Endothelial cell (in vitro differentiated cells): Measurements from ENCODE around the gene BMPR1B. TPM values are rescaled to one million over a fixed set of nuclear protein-coding genes. Genes with fewer than 3 reads are reported as not detected.

Source experiments
- DNase-seq: peaks from one replicate; pipeline ENCODE4 v3.0.0; 2021; ENCODE audit warnings: low spot score
- H3K27ac Mint-ChIP-seq: one replicate; pipeline ENCODE4 v1.8.0; 2021; ENCODE audit warnings: mixed read lengths, inconsistent platforms; ENCODE audit not compliant: unreplicated experiment
- H3K27me3 Mint-ChIP-seq: one replicate; pipeline ENCODE4 v1.8.0; 2021; ENCODE audit warnings: mild to moderate bottlenecking, moderate library complexity, mixed read lengths, inconsistent platforms; ENCODE audit not compliant: unreplicated experiment
- H3K36me3 Mint-ChIP-seq: one replicate; pipeline ENCODE4 v1.8.0; 2021; ENCODE audit warnings: mild to moderate bottlenecking, low read depth, mixed read lengths, inconsistent platforms; ENCODE audit not compliant: unreplicated experiment
- H3K4me1 Mint-ChIP-seq: one replicate; pipeline ENCODE4 v1.8.0; 2021; ENCODE audit warnings: mild to moderate bottlenecking, mixed read lengths, inconsistent platforms; ENCODE audit not compliant: unreplicated experiment
- H3K4me3 Mint-ChIP-seq: one replicate; pipeline ENCODE4 v1.8.0; 2021; ENCODE audit warnings: mild to moderate bottlenecking, mixed read lengths, inconsistent platforms; ENCODE audit not compliant: unreplicated experiment
- H3K9me3 Mint-ChIP-seq: one replicate; pipeline ENCODE4 v1.8.0; 2021; ENCODE audit warnings: mixed read lengths, inconsistent platforms; ENCODE audit not compliant: unreplicated experiment
- total RNA-seq: library from RNA; stranded (reverse); fragmentation: NEBNext Ultra II Directional; extraction: Animal tissue kit (Norgen Biotek cat#: 25700); gene quantifications from one replicate; pipeline ENCODE4 v1.2.1, GENCODE V29; 2021; ENCODE audit not compliant: unreplicated experiment
- TF ChIP-seq, protein P1 (sequence below): fragments of 200-600 bp; sonication (generic); IDR thresholded peaks from one replicate; pipeline ENCODE4 v1.5.0; 2021; ENCODE audit warnings: antibody characterized with exemption; ENCODE audit not compliant: unreplicated experiment

Gene BMPR1B
- total RNA-seq, 1 donor from 2014 or later, result 5.4 TPM

DNA sequence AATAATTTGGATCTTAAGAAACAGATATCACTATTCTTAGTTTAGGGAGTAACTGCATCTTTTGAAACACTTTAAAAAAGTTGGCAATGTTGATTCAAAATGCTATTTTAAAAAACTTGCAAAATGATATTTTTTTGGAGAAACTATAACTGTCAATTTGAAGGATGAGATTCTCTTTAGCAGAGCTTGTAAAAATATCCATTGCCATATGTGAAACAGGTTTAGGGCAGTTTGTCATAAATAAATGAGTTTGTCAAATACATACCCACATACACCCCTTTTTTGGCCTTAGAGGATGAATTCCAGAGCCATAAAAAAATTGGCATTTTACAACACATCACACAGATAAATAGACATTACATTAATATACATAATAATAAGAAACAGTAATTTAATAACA, 174.6 kb downstream of the BMPR1B start:
- Mint-ChIP-seq H3K9me3 (no peaks in the 10 kb centered on the region), H3K4me1 (peaks cover 4% of the 10 kb centered on the region), H3K27ac (no peak overlapping the region), H3K4me3 (no peak overlapping the region), H3K27me3 (no peaks in the 10 kb centered on the region), H3K36me3 (no peaks in the 10 kb centered on the region)
- no peak for DNase-seq
- TF ChIP-seq, protein P1, sequence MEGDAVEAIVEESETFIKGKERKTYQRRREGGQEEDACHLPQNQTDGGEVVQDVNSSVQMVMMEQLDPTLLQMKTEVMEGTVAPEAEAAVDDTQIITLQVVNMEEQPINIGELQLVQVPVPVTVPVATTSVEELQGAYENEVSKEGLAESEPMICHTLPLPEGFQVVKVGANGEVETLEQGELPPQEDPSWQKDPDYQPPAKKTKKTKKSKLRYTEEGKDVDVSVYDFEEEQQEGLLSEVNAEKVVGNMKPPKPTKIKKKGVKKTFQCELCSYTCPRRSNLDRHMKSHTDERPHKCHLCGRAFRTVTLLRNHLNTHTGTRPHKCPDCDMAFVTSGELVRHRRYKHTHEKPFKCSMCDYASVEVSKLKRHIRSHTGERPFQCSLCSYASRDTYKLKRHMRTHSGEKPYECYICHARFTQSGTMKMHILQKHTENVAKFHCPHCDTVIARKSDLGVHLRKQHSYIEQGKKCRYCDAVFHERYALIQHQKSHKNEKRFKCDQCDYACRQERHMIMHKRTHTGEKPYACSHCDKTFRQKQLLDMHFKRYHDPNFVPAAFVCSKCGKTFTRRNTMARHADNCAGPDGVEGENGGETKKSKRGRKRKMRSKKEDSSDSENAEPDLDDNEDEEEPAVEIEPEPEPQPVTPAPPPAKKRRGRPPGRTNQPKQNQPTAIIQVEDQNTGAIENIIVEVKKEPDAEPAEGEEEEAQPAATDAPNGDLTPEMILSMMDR, result no peak

DNA sequence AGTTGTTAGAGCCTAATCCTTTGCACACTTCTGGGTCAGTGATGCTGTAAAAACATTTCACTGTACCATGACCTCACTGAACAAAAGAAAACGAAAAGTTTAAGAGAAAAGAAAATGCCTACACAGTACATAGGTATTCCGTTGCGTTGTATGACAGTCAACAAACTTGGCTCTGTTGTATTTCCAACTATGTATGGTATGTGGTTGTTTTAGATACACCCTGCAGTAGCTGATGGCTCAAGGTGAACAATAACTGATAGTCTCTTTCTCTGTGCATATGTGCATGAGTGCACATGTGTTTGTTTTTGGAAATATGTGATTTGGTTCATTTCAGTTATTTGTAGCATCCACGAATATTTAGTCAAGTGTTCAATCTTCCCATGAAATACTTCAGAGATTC, 176.0 kb downstream of the BMPR1B start:
- Mint-ChIP-seq H3K4me1 (peaks cover 4% of the 10 kb centered on the region), H3K4me3 (no peak overlapping the region), H3K27ac (no peak overlapping the region), H3K27me3 (no peaks in the 10 kb centered on the region), H3K9me3 (no peaks in the 10 kb centered on the region), H3K36me3 (no peaks in the 10 kb centered on the region)
- TF ChIP-seq, protein P1, result no peak
- no peak for DNase-seq

DNA sequence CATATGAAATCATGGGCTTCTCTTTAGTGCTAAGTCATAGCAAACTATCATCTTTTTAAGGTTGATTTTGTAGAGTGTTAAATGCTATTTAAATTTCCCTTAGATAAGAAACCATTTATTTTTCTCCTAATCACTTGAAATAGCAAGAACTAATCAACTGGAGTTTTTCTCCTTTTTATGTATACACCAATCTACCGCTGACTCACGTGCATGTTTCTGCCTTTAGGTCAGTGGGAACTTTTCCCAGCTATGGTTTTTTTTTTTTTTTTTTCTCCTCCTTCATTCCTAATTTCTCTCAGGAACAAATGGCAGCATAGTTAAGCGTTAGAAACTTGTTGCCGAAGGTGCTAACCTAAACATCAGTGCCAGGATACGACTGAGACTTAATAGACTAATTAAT, 176.4 kb downstream of the BMPR1B start:
- Mint-ChIP-seq H3K4me1 (peaks cover 4% of the 10 kb centered on the region), H3K9me3 (no peaks in the 10 kb centered on the region), H3K36me3 (no peaks in the 10 kb centered on the region), H3K4me3 (no peak overlapping the region), H3K27ac (no peak overlapping the region), H3K27me3 (no peaks in the 10 kb centered on the region)
- DNase-seq, result no peak
- TF ChIP-seq, protein P1, result no peak

DNA sequence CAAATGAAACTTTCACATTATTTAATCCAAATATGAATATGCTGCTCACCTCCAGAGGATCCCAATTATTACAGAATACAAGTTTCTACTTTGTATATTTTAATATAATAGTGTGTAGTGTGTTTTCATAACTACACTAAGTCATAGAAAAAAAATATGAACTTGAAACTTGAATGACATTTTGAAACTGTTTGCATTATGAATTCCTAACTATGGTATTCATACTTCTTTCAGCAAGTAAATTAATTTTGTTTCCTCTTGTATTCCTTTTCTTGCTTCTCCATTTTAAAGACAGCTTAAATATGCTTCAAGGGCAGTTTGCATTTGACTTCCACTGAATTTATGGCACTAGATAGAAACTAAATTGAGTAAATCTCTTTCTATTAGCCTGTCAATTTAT, 177.1 kb downstream of the BMPR1B start:
- H3K27me3 Mint-ChIP-seq, result no peaks in the 10 kb centered on the region
- TF ChIP-seq, protein P1, result no peak
- no peak for DNase-seq
- H3K9me3 Mint-ChIP-seq, result no peaks in the 10 kb centered on the region
- no peaks in the 10 kb centered on the region for H3K36me3 Mint-ChIP-seq
- H3K4me3 Mint-ChIP-seq, result no peak overlapping the region
- H3K27ac Mint-ChIP-seq, result no peak overlapping the region
- no peaks in the 10 kb centered on the region for H3K4me1 Mint-ChIP-seq

DNA sequence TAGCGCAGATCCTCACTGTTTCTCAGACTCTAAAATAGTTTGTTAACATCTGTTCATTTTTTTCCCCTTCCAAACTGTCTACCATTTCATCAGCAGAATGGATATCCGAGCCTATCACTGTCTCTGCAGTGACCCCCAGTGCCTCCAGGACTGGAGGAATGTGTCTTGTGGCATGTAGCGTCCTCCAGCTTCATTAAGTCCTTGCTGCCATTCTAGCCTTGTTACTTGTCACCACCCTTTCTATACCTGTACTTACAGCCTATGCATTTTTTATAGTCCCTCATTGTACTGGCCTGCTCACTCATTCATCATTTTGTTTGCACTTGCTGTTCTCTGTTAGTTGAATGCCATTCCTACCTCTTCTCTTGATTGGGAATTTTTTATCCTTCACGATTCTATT, 179.1 kb downstream of the BMPR1B start:
- no peak overlapping the region for H3K27ac Mint-ChIP-seq
- H3K9me3 Mint-ChIP-seq, result no peaks in the 10 kb centered on the region
- H3K4me3 Mint-ChIP-seq, result no peak overlapping the region
- DNase-seq, result no peak
- no peaks in the 10 kb centered on the region for H3K27me3 Mint-ChIP-seq
- H3K36me3 Mint-ChIP-seq, result no peaks in the 10 kb centered on the region
- TF ChIP-seq, protein P1, result no peak
- H3K4me1 Mint-ChIP-seq, result no peaks in the 10 kb centered on the region
